ENCODE data around the gene DHRS7. TPM values are rescaled to one million over a fixed set of nuclear protein-coding genes. Genes with fewer than 3 reads are reported as not detected.

The DHRS7 gene
- total and polyA plus RNA-seq, 7 experiments from 2014 or later, result 29.9 to 118 (median 48.0) TPM

- Mint-ChIP-seq H3K27ac (no peak overlapping the region), H3K4me1 (peaks cover 0 to 5% (median 0%) of the 10 kb centered on the region in 7 donors)
These were observed 32.6 kb upstream of the DHRS7 start for GRCh38 chr14:60197629-60198303.

GRCh38 chr14:60196291-60196690 is 31.1 kb upstream of the DHRS7 start:
- Mint-ChIP-seq H3K27ac (no peak overlapping the region), H3K9me3 (peaks cover 8 to 32% (median 13%) of the 10 kb centered on the region in 11 donors), H3K4me3 (no peak overlapping the region), H3K4me1 (peaks cover 0 to 5% (median 0%) of the 10 kb centered on the region in 7 donors), H3K36me3 (peaks cover 0 to 12% (median 10%) of the 10 kb centered on the region in 5 donors), H3K27me3 (peaks cover 3 to 25% (median 10%) of the 10 kb centered on the region in 5 donors)
- DNase-seq (no peak), ATAC-seq (peak; percentile 49)
- no peaks in the 10 kb centered on the region for H3K36me3 ChIP-seq (ENCODE audit: control insufficient read depth in 2 of 3, insufficient read depth in 3 of 3, low read length in 3 of 3)
- H3K4me1 ChIP-seq (ENCODE audit: control insufficient read depth in 2 of 2, insufficient read depth in 2 of 2, low read length in 2 of 2), result no peaks in the 10 kb centered on the region
- no peak overlapping the region for H3K4me3 ChIP-seq (ENCODE audit: low read length)
- H3K27me3 ChIP-seq (ENCODE audit: control insufficient read depth in 2 of 2, insufficient read depth in 2 of 2, low read length in 2 of 2), result no peaks in the 10 kb centered on the region
- CTCF ChIA-PET, result interaction anchor here (0.9 to 1.3 kb wide), 4 partner anchors 37 to 154 kb away, joined by 3 to 4 read pairs (median 3); no protein-coding TSS in a partner anchor
- peaks cover 0 to 5% (median 0%) of the 10 kb centered on the region in 3 experiments for H3K9me3 ChIP-seq (ENCODE audit: control insufficient read depth in 2 of 3, low read length in 3 of 3)
- POLR2A ChIA-PET, result interaction anchor here (0.8 kb wide), 1 partner anchor 51 kb away, joined by 3 read pairs; no protein-coding TSS in a partner anchor
- no peak overlapping the region for H3K27ac ChIP-seq (ENCODE audit: low read depth, low read length)
- intact Hi-C loops (cut with micrococcal nuclease), result loop anchor here in 1 of 2 donors (2.0 to 10.0 kb wide), 2 partner anchors 53 to 829 kb away; partner anchors contain the start of gene PPM1A

More at GRCh38 chr14:60197629-60198303, 32.6 kb upstream of the DHRS7 start:
- POLR2A ChIA-PET, result no interaction called here
- no peak for DNase-seq
- H3K27me3 Mint-ChIP-seq, result peaks cover 3 to 25% (median 6%) of the 10 kb centered on the region in 5 donors
- no peak overlapping the region for H3K4me3 ChIP-seq (ENCODE audit: low read length)
- no peaks in the 10 kb centered on the region for H3K36me3 ChIP-seq (ENCODE audit: control insufficient read depth in 2 of 3, insufficient read depth in 3 of 3, low read length in 3 of 3)
- H3K27ac ChIP-seq (ENCODE audit: low read depth, low read length), result no peak overlapping the region
- no peak overlapping the region for H3K4me3 Mint-ChIP-seq
- peaks cover 0 to 5% (median 0%) of the 10 kb centered on the region in 3 experiments for H3K9me3 ChIP-seq (ENCODE audit: control insufficient read depth in 2 of 3, low read length in 3 of 3)
- intact Hi-C loops (cut with micrococcal nuclease), result loop anchor here in 1 of 2 donors (2.0 to 10.0 kb wide), 2 partner anchors 51 to 827 kb away; partner anchors contain the start of gene PPM1A
- peaks cover 0 to 12% (median 10%) of the 10 kb centered on the region in 5 donors for H3K36me3 Mint-ChIP-seq
- no peaks in the 10 kb centered on the region for H3K27me3 ChIP-seq (ENCODE audit: control insufficient read depth in 2 of 2, insufficient read depth in 2 of 2, low read length in 2 of 2)
- H3K4me1 ChIP-seq (ENCODE audit: control insufficient read depth in 2 of 2, insufficient read depth in 2 of 2, low read length in 2 of 2), result no peaks in the 10 kb centered on the region
- H3K9me3 Mint-ChIP-seq, result peaks cover 9 to 32% (median 13%) of the 10 kb centered on the region in 11 donors
- peak; percentile 31 for ATAC-seq
- CTCF ChIA-PET, result interaction anchor here (0.7 kb wide), 1 partner anchor 13 kb away, joined by 3 read pairs; no protein-coding TSS in a partner anchor

- peaks cover 0 to 5% (median 0%) of the 10 kb centered on the region in 3 experiments for H3K9me3 ChIP-seq (ENCODE audit: control insufficient read depth in 2 of 3, low read length in 3 of 3)
- no peak overlapping the region for H3K27ac ChIP-seq (ENCODE audit: low read depth, low read length)
- POLR2A ChIA-PET, result interaction anchor here (0.8 kb wide), 1 partner anchor 52 kb away, joined by 3 read pairs; no protein-coding TSS in a partner anchor
- CTCF ChIA-PET, result interaction anchor here (0.9 to 1.3 kb wide), 2 partner anchors 53 to 155 kb away, joined by 3 to 4 read pairs; no protein-coding TSS in a partner anchor
- H3K4me3 ChIP-seq (ENCODE audit: low read length), result no peak overlapping the region
- intact Hi-C loops (cut with micrococcal nuclease), result loop anchor here in 1 of 2 donors (1.0 to 10.0 kb wide), 3 partner anchors 71 to 830 kb away; no protein-coding TSS in a partner anchor
- H3K27ac Mint-ChIP-seq, result no peak overlapping the region
- H3K4me3 Mint-ChIP-seq, result no peak overlapping the region
- DNase-seq (peak in 4 of 9 donors; percentile 13 to 31 (median 22)), ATAC-seq (peak; percentile 60)
- no peaks in the 10 kb centered on the region for H3K36me3 ChIP-seq (ENCODE audit: control insufficient read depth in 2 of 3, insufficient read depth in 3 of 3, low read length in 3 of 3)
- H3K4me1 ChIP-seq (ENCODE audit: control insufficient read depth in 2 of 2, insufficient read depth in 2 of 2, low read length in 2 of 2), result no peaks in the 10 kb centered on the region
- H3K27me3 Mint-ChIP-seq, result peaks cover 3 to 20% (median 10%) of the 10 kb centered on the region in 5 donors
- peaks cover 0 to 5% (median 0%) of the 10 kb centered on the region in 7 donors for H3K4me1 Mint-ChIP-seq
- H3K27me3 ChIP-seq (ENCODE audit: control insufficient read depth in 2 of 2, insufficient read depth in 2 of 2, low read length in 2 of 2), result no peaks in the 10 kb centered on the region
- H3K36me3 Mint-ChIP-seq, result peaks cover 0 to 12% (median 10%) of the 10 kb centered on the region in 5 donors
- peaks cover 7 to 24% (median 13%) of the 10 kb centered on the region in 11 donors for H3K9me3 Mint-ChIP-seq
These were observed 30.1 kb upstream of the DHRS7 start for GRCh38 chr14:60195179-60195810.

GRCh38 chr14:60189923-60190840 is 25.0 kb upstream of the DHRS7 start:
- Mint-ChIP-seq H3K27me3 (peaks cover 0 to 8% (median 3%) of the 10 kb centered on the region in 5 donors), H3K9me3 (no peaks in the 10 kb centered on the region), H3K4me3 (no peak overlapping the region), H3K27ac (no peak overlapping the region), H3K4me1 (no peaks in the 10 kb centered on the region), H3K36me3 (no peaks in the 10 kb centered on the region)
- intact Hi-C loops (cut with micrococcal nuclease), result loop anchor here (5.0 to 10.0 kb wide), 3 partner anchors 372 to 835 kb away; no protein-coding TSS in a partner anchor
- Histone ChIP-seq H3K4me3 (ENCODE audit: low read length) (no peak overlapping the region), H3K4me1 (ENCODE audit: control insufficient read depth in 2 of 2, insufficient read depth in 2 of 2, low read length in 2 of 2) (no peaks in the 10 kb centered on the region), H3K27ac (ENCODE audit: low read depth, low read length) (no peak overlapping the region), H3K9me3 (ENCODE audit: control insufficient read depth in 2 of 3, low read length in 3 of 3) (no peaks in the 10 kb centered on the region), H3K36me3 (ENCODE audit: control insufficient read depth in 2 of 3, insufficient read depth in 3 of 3, low read length in 3 of 3) (no peaks in the 10 kb centered on the region), H3K27me3 (ENCODE audit: control insufficient read depth in 2 of 2, insufficient read depth in 2 of 2, low read length in 2 of 2) (no peaks in the 10 kb centered on the region)
- DNase-seq (no peak), ATAC-seq (no peak)
- ChIA-PET POLR2A (interaction anchor here (1.4 kb wide), 1 partner anchor 55 kb away, joined by 5 read pairs; no protein-coding TSS in a partner anchor), CTCF (interaction anchor here (0.7 to 9.6 kb wide), 2 partner anchors 161 to 225 kb away, joined by 3 to 145 read pairs; no protein-coding TSS in a partner anchor)

- ChIA-PET POLR2A (no interaction called here), CTCF (interaction anchor here (2.4 to 9.6 kb wide), 2 partner anchors 124 to 224 kb away, joined by 7 to 145 read pairs; no protein-coding TSS in a partner anchor)
- no peak overlapping the region for H3K4me3 Mint-ChIP-seq
- no peak for DNase-seq
- no peaks in the 10 kb centered on the region for H3K36me3 Mint-ChIP-seq
- Histone ChIP-seq H3K27me3 (ENCODE audit: control insufficient read depth in 2 of 2, insufficient read depth in 2 of 2, low read length in 2 of 2) (no peaks in the 10 kb centered on the region), H3K9me3 (ENCODE audit: control insufficient read depth in 2 of 3, low read length in 3 of 3) (no peaks in the 10 kb centered on the region), H3K27ac (ENCODE audit: low read depth, low read length) (no peak overlapping the region), H3K4me3 (ENCODE audit: low read length) (no peak overlapping the region), H3K4me1 (ENCODE audit: control insufficient read depth in 2 of 2, insufficient read depth in 2 of 2, low read length in 2 of 2) (peaks cover 0 to 3% of the 10 kb centered on the region in 2 donors), H3K36me3 (ENCODE audit: control insufficient read depth in 2 of 3, insufficient read depth in 3 of 3, low read length in 3 of 3) (no peaks in the 10 kb centered on the region)
- H3K27ac Mint-ChIP-seq, result no peak overlapping the region
- no peak for ATAC-seq
- no peaks in the 10 kb centered on the region for H3K9me3 Mint-ChIP-seq
- H3K27me3 Mint-ChIP-seq, result peaks cover 0 to 8% (median 3%) of the 10 kb centered on the region in 5 donors
- intact Hi-C loops (cut with micrococcal nuclease), result loop anchor here in 1 of 2 donors (5.0 kb wide), 2 partner anchors 374 to 681 kb away; no protein-coding TSS in a partner anchor
- H3K4me1 Mint-ChIP-seq, result peaks cover 2 to 9% (median 6%) of the 10 kb centered on the region in 7 donors
These were observed 23.5 kb upstream of the DHRS7 start for GRCh38 chr14:60188696-60189095.
